Activated B cell treated with CpG ODN at 0.5 μM for 24 hours (primary cell): Measurements from ENCODE around the gene RUVBL1. TPM values are rescaled to one million over a fixed set of nuclear protein-coding genes. Genes with fewer than 3 reads are reported as not detected.

Experiments used
- ATAC-seq: fragments of 200-7000 bp; cut with Tn5 transposase; one replicate; pipeline ENCODE4 v1.10.0; 2021; ENCODE audit warnings: low read depth, mild to moderate bottlenecking, moderate library complexity
- CTCF ChIA-PET: fragments of 350-600 bp; sonication (Branson Sonifier 250); formaldehyde crosslinking; loops from one replicate; lab custom pipeline; 2021; ENCODE audit warnings: antibody characterized with exemption; lab: Charles Lee
- POLR2A ChIA-PET: fragments of 350-600 bp; sonication (Branson Sonifier 250); formaldehyde crosslinking; loops from one replicate; lab custom pipeline; 2021; ENCODE audit warnings: antibody characterized with exemption; lab: Charles Lee
- DNase-seq: peaks from one replicate; pipeline ENCODE4 v3.0.0; 2022
- H3K27ac Mint-ChIP-seq: one replicate; pipeline ENCODE4 v1.8.0; 2020; ENCODE audit warnings: mixed read lengths
- H3K27me3 Mint-ChIP-seq: one replicate; pipeline ENCODE4 v1.8.0; 2021; ENCODE audit warnings: mixed read lengths
- H3K36me3 Mint-ChIP-seq: one replicate; pipeline ENCODE4 v1.8.0; 2021; ENCODE audit warnings: low read depth, mixed read lengths
- H3K4me1 Mint-ChIP-seq: one replicate; pipeline ENCODE4 v1.8.0; 2021; ENCODE audit warnings: mixed read lengths
- H3K4me3 Mint-ChIP-seq: one replicate; pipeline ENCODE4 v1.8.0; 2020; ENCODE audit warnings: mild to moderate bottlenecking, mixed read lengths
- H3K9me3 Mint-ChIP-seq: one replicate; pipeline ENCODE4 v1.8.0; 2020; ENCODE audit warnings: mixed read lengths
- CTCF ChIP-seq: fragments of 200-600 bp; IDR thresholded peaks from one replicate; pipeline ENCODE4 v1.8.0; 2022; ENCODE audit warnings: antibody characterized with exemption, mild to moderate bottlenecking
- intact Hi-C: fragments of 100-400 bp; cut with micrococcal nuclease; formaldehyde crosslinking; loops from one replicate; pipeline ENCODE4 v1.15.1; 2024
- total RNA-seq: library from RNA; stranded (reverse); gene quantifications from 2 replicates; pipeline ENCODE4 v1.2.3, GENCODE V29; 2022

RUVBL1 gene
- total RNA-seq, 1 donor from 2014 or later: 44.8 TPM

GRCh38 chr3:128111147-128111546 lies 12.5 kb downstream of the RUVBL1 start:
- ATAC-seq (no peak), DNase-seq (no peak)
- no peak for TF ChIP-seq CTCF
- H3K36me3 Mint-ChIP-seq: peaks cover 67% of the 10 kb centered on the region
- intact Hi-C loops: no loop called here
- H3K27me3 Mint-ChIP-seq: no peaks in the 10 kb centered on the region
- POLR2A ChIA-PET: interaction anchor here (0.6 to 1.0 kb wide), 2 partner anchors 8 to 42 kb away, joined by 3 to 4 read pairs; partner anchors contain the start of gene EEFSEC
- no peaks in the 10 kb centered on the region for H3K9me3 Mint-ChIP-seq
- H3K4me1 Mint-ChIP-seq: peaks cover 27% of the 10 kb centered on the region
- CTCF ChIA-PET: no interaction called here
- H3K27ac Mint-ChIP-seq: no peak overlapping the region
- H3K4me3 Mint-ChIP-seq: no peak overlapping the region

GRCh38 chr3:128107834-128108233 lies 15.8 kb downstream of the RUVBL1 start:
- ATAC-seq (no peak), DNase-seq (no peak)
- intact Hi-C loops: no loop called here
- no peak overlapping the region for H3K27ac Mint-ChIP-seq
- peaks cover 73% of the 10 kb centered on the region for H3K36me3 Mint-ChIP-seq
- CTCF ChIA-PET: no interaction called here
- no peak overlapping the region for H3K4me3 Mint-ChIP-seq
- peaks cover 8% of the 10 kb centered on the region for H3K4me1 Mint-ChIP-seq
- H3K27me3 Mint-ChIP-seq: no peaks in the 10 kb centered on the region
- no peaks in the 10 kb centered on the region for H3K9me3 Mint-ChIP-seq
- POLR2A ChIA-PET: no interaction called here
- no peak for TF ChIP-seq CTCF

- no peak for TF ChIP-seq CTCF
- Mint-ChIP-seq H3K4me1 (no peaks in the 10 kb centered on the region), H3K4me3 (no peak overlapping the region), H3K36me3 (peaks cover 89% of the 10 kb centered on the region), H3K27me3 (no peaks in the 10 kb centered on the region), H3K27ac (no peak overlapping the region), H3K9me3 (no peaks in the 10 kb centered on the region)
- ATAC-seq: no peak
- ChIA-PET POLR2A (no interaction called here), CTCF (interaction anchor here (1.3 kb wide), 1 partner anchor 8 kb away, joined by 3 read pairs; no protein-coding TSS in a partner anchor)
- no peak for DNase-seq
- intact Hi-C loops: no loop called here
Observed at GRCh38 chr3:128103136-128103676, 20.4 kb downstream of the RUVBL1 start.

GRCh38 chr3:128100638-128101037 lies 23.0 kb downstream of the RUVBL1 start:
- TF ChIP-seq CTCF: no peak
- no peaks in the 10 kb centered on the region for H3K27me3 Mint-ChIP-seq
- H3K4me3 Mint-ChIP-seq: no peak overlapping the region
- POLR2A ChIA-PET: no interaction called here
- CTCF ChIA-PET: no interaction called here
- ATAC-seq: no peak
- no peak overlapping the region for H3K27ac Mint-ChIP-seq
- intact Hi-C loops: no loop called here
- no peaks in the 10 kb centered on the region for H3K4me1 Mint-ChIP-seq
- peaks cover 92% of the 10 kb centered on the region for H3K36me3 Mint-ChIP-seq
- H3K9me3 Mint-ChIP-seq: no peaks in the 10 kb centered on the region
- no peak for DNase-seq

- POLR2A ChIA-PET: no interaction called here
- Mint-ChIP-seq H3K36me3 (peaks cover 92% of the 10 kb centered on the region), H3K27me3 (no peaks in the 10 kb centered on the region), H3K27ac (no peak overlapping the region), H3K4me1 (no peaks in the 10 kb centered on the region), H3K4me3 (no peak overlapping the region), H3K9me3 (no peaks in the 10 kb centered on the region)
- ATAC-seq: no peak
- no peak for TF ChIP-seq CTCF
- CTCF ChIA-PET: no interaction called here
- no peak for DNase-seq
- intact Hi-C loops: no loop called here
Observed at GRCh38 chr3:128100161-128100560, 23.5 kb downstream of the RUVBL1 start.
